GM23338 (cell line): Measurements from ENCODE around the gene ASAH2.

ENCODE experiments used
- EZH2 ChIP-seq: fragments of 200-600 bp; sonication (generic); IDR thresholded peaks from one replicate; pipeline ENCODE4 v1.8.0; 2017; ENCODE audit warnings: antibody characterized with exemption, mild to moderate bottlenecking, low read depth; ENCODE audit not compliant: unreplicated experiment
- EZH2phosphoT487 ChIP-seq: fragments of 200-600 bp; sonication (generic); IDR thresholded peaks from one replicate; pipeline ENCODE4 v1.8.1; 2018; ENCODE audit warnings: antibody characterized with exemption; ENCODE audit not compliant: unreplicated experiment
- JUNB ChIP-seq: IDR thresholded peaks from one replicate; pipeline ENCODE4 v1.6.1; 2016; ENCODE audit warnings: antibody characterized with exemption; ENCODE audit not compliant: unreplicated experiment
- POLR2AphosphoS5 ChIP-seq: IDR thresholded peaks from 2 replicates; pipeline ENCODE4 v1.6.1; 2016; ENCODE audit warnings: antibody characterized with exemption, low read depth
- STAT1 ChIP-seq: IDR thresholded peaks from one replicate; pipeline ENCODE4 v1.6.1; 2016; ENCODE audit warnings: antibody characterized with exemption; ENCODE audit not compliant: unreplicated experiment
- ZNF114 ChIP-seq: fragments of 250-450 bp; sonication (Bioruptor Pico); IDR thresholded peaks from 2 replicates; pipeline ENCODE4 v1.5.0; 2020; ENCODE audit warnings: mild to moderate bottlenecking, moderate library complexity
- TF ChIP-seq, protein P1 (sequence below), 2 experiments: fragments of 200-600 bp in 1 of 2; sonication (generic) in 1 of 2; conservative IDR thresholded peaks; 2 replicates each; pipeline versions ENCODE4 v1.5.1 to v1.6.1; 2016 to 2017; ENCODE audit warnings: antibody characterized with exemption in 2 of 2, low read depth in 2 of 2, mild to moderate bottlenecking in 2 of 2, moderate library complexity in 1 of 2
- TF ChIP-seq, protein P2 (sequence below): IDR thresholded peaks from 2 replicates; pipeline ENCODE4 v1.6.1; 2016; ENCODE audit warnings: antibody characterized with exemption

DNA sequence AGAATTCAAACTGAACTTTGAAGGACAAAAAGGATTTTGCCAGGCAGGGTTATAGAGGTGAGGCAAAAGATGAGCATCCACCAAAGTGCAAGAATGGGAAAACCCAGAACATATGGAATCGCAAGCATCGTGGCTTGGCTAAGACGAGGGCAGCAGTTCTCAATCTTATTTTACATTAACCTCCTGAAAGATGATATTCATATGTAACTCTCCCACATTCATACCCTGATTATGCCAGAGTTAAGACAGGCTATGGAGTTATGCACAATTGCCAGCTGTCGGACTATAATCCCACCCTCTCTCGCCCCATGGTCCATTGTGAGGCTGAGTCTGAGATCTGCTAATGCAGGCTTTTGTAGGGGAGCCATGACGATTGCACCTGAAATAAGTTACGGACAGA is 21.2 kb upstream of the ASAH2 start:
- TF ChIP-seq, protein P1, sequence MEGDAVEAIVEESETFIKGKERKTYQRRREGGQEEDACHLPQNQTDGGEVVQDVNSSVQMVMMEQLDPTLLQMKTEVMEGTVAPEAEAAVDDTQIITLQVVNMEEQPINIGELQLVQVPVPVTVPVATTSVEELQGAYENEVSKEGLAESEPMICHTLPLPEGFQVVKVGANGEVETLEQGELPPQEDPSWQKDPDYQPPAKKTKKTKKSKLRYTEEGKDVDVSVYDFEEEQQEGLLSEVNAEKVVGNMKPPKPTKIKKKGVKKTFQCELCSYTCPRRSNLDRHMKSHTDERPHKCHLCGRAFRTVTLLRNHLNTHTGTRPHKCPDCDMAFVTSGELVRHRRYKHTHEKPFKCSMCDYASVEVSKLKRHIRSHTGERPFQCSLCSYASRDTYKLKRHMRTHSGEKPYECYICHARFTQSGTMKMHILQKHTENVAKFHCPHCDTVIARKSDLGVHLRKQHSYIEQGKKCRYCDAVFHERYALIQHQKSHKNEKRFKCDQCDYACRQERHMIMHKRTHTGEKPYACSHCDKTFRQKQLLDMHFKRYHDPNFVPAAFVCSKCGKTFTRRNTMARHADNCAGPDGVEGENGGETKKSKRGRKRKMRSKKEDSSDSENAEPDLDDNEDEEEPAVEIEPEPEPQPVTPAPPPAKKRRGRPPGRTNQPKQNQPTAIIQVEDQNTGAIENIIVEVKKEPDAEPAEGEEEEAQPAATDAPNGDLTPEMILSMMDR (conservative IDR thresholded peaks at IDR 0.05; ENCODE audit: low read depth in 2 of 2) = no peak
- TF ChIP-seq POLR2AphosphoS5 (no peak), ZNF114 (no peak), EZH2phosphoT487 (no peak), EZH2 (no peak), JUNB (no peak), STAT1 (no peak)
- TF ChIP-seq, protein P2, sequence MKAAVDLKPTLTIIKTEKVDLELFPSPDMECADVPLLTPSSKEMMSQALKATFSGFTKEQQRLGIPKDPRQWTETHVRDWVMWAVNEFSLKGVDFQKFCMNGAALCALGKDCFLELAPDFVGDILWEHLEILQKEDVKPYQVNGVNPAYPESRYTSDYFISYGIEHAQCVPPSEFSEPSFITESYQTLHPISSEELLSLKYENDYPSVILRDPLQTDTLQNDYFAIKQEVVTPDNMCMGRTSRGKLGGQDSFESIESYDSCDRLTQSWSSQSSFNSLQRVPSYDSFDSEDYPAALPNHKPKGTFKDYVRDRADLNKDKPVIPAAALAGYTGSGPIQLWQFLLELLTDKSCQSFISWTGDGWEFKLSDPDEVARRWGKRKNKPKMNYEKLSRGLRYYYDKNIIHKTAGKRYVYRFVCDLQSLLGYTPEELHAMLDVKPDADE = no peak
